Lower leg skin (tissue), 4 donors: ENCODE data around the gene ATF6. TPM values are rescaled to one million over a fixed set of nuclear protein-coding genes. Genes with fewer than 3 reads are reported as not detected.

Experiments used
- DNase-seq, 2 donors: peaks; one replicate each; pipeline ENCODE4 v3.0.0-alpha.2; 2019; ENCODE audit warnings: low spot score in 2 of 2
- H3K4me3 ChIP-seq: fragments of 200-600 bp; sonication (generic); 2 replicates; pipeline ENCODE4 v1.5.1; 2017; ENCODE audit warnings: mild to moderate bottlenecking, low read depth; ENCODE audit not compliant: poor library complexity, severe bottlenecking
- CTCF ChIP-seq, 3 donors: fragments of 450-650 bp; IDR thresholded peaks; one replicate each; pipeline ENCODE4 v1.5.1; 2016; ENCODE audit warnings: antibody characterized with exemption in 3 of 3, mild to moderate bottlenecking in 3 of 3, moderate library complexity in 2 of 3
- POLR2A ChIP-seq, 2 donors: fragments of 450-650 bp; IDR thresholded peaks; one replicate each; pipeline ENCODE4 v1.6.1; 2016 to 2017; ENCODE audit warnings: antibody characterized with exemption in 2 of 2, mild to moderate bottlenecking in 1 of 2, moderate library complexity in 1 of 2
- WGBS, 2 donors: methylation state at CpG; one replicate each; pipeline ENCODE4 v1.1.5; 2018; 5-methylcytosine and 5-hydroxymethylcytosine counted together
- intact Hi-C: fragments of 100-400 bp; cut with DNase I; formaldehyde crosslinking; loops from one replicate; pipeline ENCODE4 v1.15.0; 2023; ENCODE audit warnings: low total_unique reads
- total RNA-seq, 4 donors: library from RNA; depleted of rRNA; stranded (reverse); fragments of >200 nt; gene quantifications; one replicate each; pipeline ENCODE4 v1.1.0, GENCODE V29; 2016

Gene ATF6
- total RNA-seq, 4 donors from 2014 or later: 28.7 to 33.5 (median 31.2) TPM

DNA sequence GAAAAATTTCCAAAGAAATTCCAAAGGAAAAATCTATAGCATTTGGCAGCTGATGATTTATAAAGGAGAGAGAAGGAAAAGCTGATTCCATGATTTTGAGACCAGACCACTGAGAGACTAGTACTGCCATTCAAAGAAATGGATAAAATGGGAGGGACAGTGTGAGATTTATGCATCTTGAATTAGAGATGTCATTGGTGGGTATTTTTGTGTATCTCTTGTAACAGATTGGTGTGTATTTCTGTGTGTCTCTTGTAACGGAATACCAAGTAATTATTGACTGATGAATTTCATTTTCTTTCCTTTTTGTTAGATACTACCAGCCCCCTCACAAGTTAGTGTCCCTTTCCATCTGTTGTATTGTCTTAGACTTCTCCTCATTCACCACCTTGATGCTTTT lies 155.4 kb downstream of the ATF6 start:
- TF ChIP-seq CTCF (IDR thresholded peaks at IDR 0.05): no peak
- TF ChIP-seq POLR2A (IDR thresholded peaks at IDR 0.05): no peak
- 93 to 98% methylated on average over 1 of the region's 1 CpG for WGBS, 2 donors
- intact Hi-C loops: no loop called here
- no peak overlapping the region for H3K4me3 ChIP-seq
- no peak for DNase-seq

- TF ChIP-seq POLR2A (IDR thresholded peaks at IDR 0.05): no peak
- no peak for TF ChIP-seq CTCF (IDR thresholded peaks at IDR 0.05)
- intact Hi-C loops: no loop called here
- DNase-seq: no peak
- WGBS, 2 donors: 57 to 61% methylated on average over 1 of the region's 1 CpG
- no peak overlapping the region for H3K4me3 ChIP-seq
These were observed 155.9 kb downstream of the ATF6 start for GRCh38 chr1:161921990-161922389.

- intact Hi-C loops: no loop called here
- WGBS, 2 donors: 84% methylated on average over 2 of the region's 2 CpGs
These were observed 161.9 kb downstream of the ATF6 start for GRCh38 chr1:161928056-161928455.

GRCh38 chr1:161929137-161929536 lies 163.0 kb downstream of the ATF6 start:
- TF ChIP-seq POLR2A (IDR thresholded peaks at IDR 0.05) (no peak), CTCF (IDR thresholded peaks at IDR 0.05) (no peak)
- no peak for DNase-seq
- WGBS, 2 donors: 93 to 96% methylated on average over 1 of the region's 1 CpG
- H3K4me3 ChIP-seq: no peak overlapping the region
- intact Hi-C loops: no loop called here

More at GRCh38 chr1:161928056-161928455, 161.9 kb downstream of the ATF6 start:
- H3K4me3 ChIP-seq: no peak overlapping the region
- DNase-seq: no peak
- TF ChIP-seq POLR2A (IDR thresholded peaks at IDR 0.05) (no peak), CTCF (IDR thresholded peaks at IDR 0.05) (no peak)

- intact Hi-C loops: no loop called here
- DNase-seq: no peak
- no peak for TF ChIP-seq POLR2A (IDR thresholded peaks at IDR 0.05)
- TF ChIP-seq CTCF (IDR thresholded peaks at IDR 0.05): no peak
- 41 to 55% methylated on average over 1 of the region's 1 CpG for WGBS, 2 donors
- H3K4me3 ChIP-seq: no peak overlapping the region
These were observed 163.9 kb downstream of the ATF6 start for GRCh38 chr1:161930064-161930463.

- intact Hi-C loops: no loop called here
- H3K4me3 ChIP-seq: no peak overlapping the region
- 64 to 69% methylated on average over 2 of the region's 2 CpGs for WGBS, 2 donors
- DNase-seq: peak in 1 of 2 donors; percentile 33
- no peak for TF ChIP-seq POLR2A (IDR thresholded peaks at IDR 0.05)
- no peak for TF ChIP-seq CTCF (IDR thresholded peaks at IDR 0.05)
These were observed 166.5 kb downstream of the ATF6 start for GRCh38 chr1:161932668-161933067.
